Measurements from ENCODE around the gene S100A5. TPM values are rescaled to one million over a fixed set of nuclear protein-coding genes. Genes with fewer than 3 reads are reported as not detected.

Gene S100A5
- total RNA-seq, 1 experiment from 2014 or later: 6.0 TPM

- peak overlapping the region; percentile 52 for H3K9ac ChIP-seq (ENCODE audit: low read length)
- BruUV-seq (replicated peaks): no TSS peak
- no peaks in the 10 kb centered on the region for H3K9me3 ChIP-seq (ENCODE audit: control insufficient read depth in 1 of 2, insufficient read depth in 1 of 2, low read depth in 1 of 2, low read length in 2 of 2)
- H3K79me2 ChIP-seq (ENCODE audit: insufficient read depth, low read length): peaks cover 18% of the 10 kb centered on the region
- ChIA-PET POLR2A (interaction anchor here (0.9 to 7.4 kb wide), 6 partner anchors 13 to 89 kb away, joined by 3 to 78 read pairs (median 6); partner anchors contain the start of genes S100A13 and S100A3), RAD21 (ENCODE audit: low non-redundant PET in 1 of 2, low total read pairs in 2 of 2, uncharacterized antibody in 2 of 2, unreplicated experiment in 2 of 2) (interaction anchor here (0.5 to 0.7 kb wide), 2 partner anchors 22 to 95 kb away, joined by 3 to 4 read pairs; no protein-coding TSS in a partner anchor), CTCF (interaction anchor here (1.0 to 3.2 kb wide), 4 partner anchors 14 to 32 kb away, joined by 3 to 9 read pairs (median 4); partner anchors contain the start of gene S100A2)
- TF ChIP-seq EZH2 (IDR thresholded peaks at IDR 0.05) (no peak), RAD21 (IDR thresholded peaks at IDR 0.05; ENCODE audit: low read depth) (no peak), POLR2AphosphoS5 (IDR thresholded peaks at IDR 0.05; ENCODE audit: low read depth, low read length) (peak; percentile 46), CEBPB (IDR thresholded peaks at IDR 0.05; ENCODE audit: low read depth) (no peak), ZFX (IDR thresholded peaks at IDR 0.05) (peak; percentile 17; the same call in 1 of the 2 replicates), CTCF (IDR thresholded peaks at IDR 0.05 in 2 of 3, conservative IDR thresholded peaks at IDR 0.05 in 1 of 3; ENCODE audit: borderline replicate concordance in 1 of 3, insufficient read depth in 1 of 3, low read depth in 2 of 3, low read length in 2 of 3) (peak in 1 of 3 experiments; percentile 20; a peak in 1 of 6 replicates)
- peaks cover 0 to 5% of the 10 kb centered on the region in 2 experiments; a peak in 1 of 4 replicates for H3K36me3 ChIP-seq (ENCODE audit: control insufficient read depth in 1 of 2, insufficient read depth in 2 of 2, low read length in 2 of 2)
- H4K20me1 ChIP-seq (ENCODE audit: insufficient read depth): no peaks in the 10 kb centered on the region
- H2AFZ ChIP-seq (ENCODE audit: low read depth, low read length, poor library complexity, severe bottlenecking): no peak overlapping the region
- no peaks in the 10 kb centered on the region for H3K9me2 ChIP-seq (ENCODE audit: insufficient read depth)
- DNase-seq (ENCODE audit: low read depth, low spot score) (no peak), ATAC-seq (peak; percentile 30)
- intact Hi-C loops (cut with micrococcal nuclease): no loop called here
- H3K4me3 ChIP-seq (replicated peaks in 1 of 2; ENCODE audit: low read depth in 1 of 2, low read length in 2 of 2): no peak overlapping the region
- no peaks in the 10 kb centered on the region for H3K27me3 ChIP-seq (ENCODE audit: insufficient read depth, low read length)
- peak overlapping the region; percentile 66 for H3K4me2 ChIP-seq (ENCODE audit: low read length)
- peak overlapping the region; percentile 94 for H3K27ac ChIP-seq (ENCODE audit: low read depth, low read length)
- H3K4me1 ChIP-seq (ENCODE audit: control insufficient read depth in 1 of 2, insufficient read depth in 2 of 2, low read length in 2 of 2): peaks cover 77 to 92% of the 10 kb centered on the region in 2 experiments
These were observed 2.4 kb downstream of the S100A5 start for GRCh38 chr1:153538315-153538821.

GRCh38 chr1:153537376-153537730 lies 3.4 kb downstream of the S100A5 start:
- RAD21 ChIA-PET (ENCODE audit: low non-redundant PET in 1 of 2, low total read pairs in 2 of 2, uncharacterized antibody in 2 of 2, unreplicated experiment in 2 of 2): no interaction called here
- intact Hi-C loops (cut with micrococcal nuclease): no loop called here
- Histone ChIP-seq H3K9me3 (ENCODE audit: control insufficient read depth in 1 of 2, insufficient read depth in 1 of 2, low read depth in 1 of 2, low read length in 2 of 2) (no peaks in the 10 kb centered on the region), H4K20me1 (ENCODE audit: insufficient read depth) (no peaks in the 10 kb centered on the region), H3K36me3 (ENCODE audit: control insufficient read depth in 1 of 2, insufficient read depth in 2 of 2, low read length in 2 of 2) (peaks cover 0 to 5% of the 10 kb centered on the region in 2 experiments; a peak in 1 of 4 replicates), H3K4me2 (ENCODE audit: low read length) (peak overlapping the region; percentile 99), H3K9me2 (ENCODE audit: insufficient read depth) (no peaks in the 10 kb centered on the region), H3K4me1 (ENCODE audit: control insufficient read depth in 1 of 2, insufficient read depth in 2 of 2, low read length in 2 of 2) (peaks cover 76 to 92% of the 10 kb centered on the region in 2 experiments), H3K79me2 (ENCODE audit: insufficient read depth, low read length) (peaks cover 18% of the 10 kb centered on the region), H3K27ac (ENCODE audit: low read depth, low read length) (peak overlapping the region; percentile 94), H3K9ac (ENCODE audit: low read length) (peak overlapping the region; percentile 88; the same call in 1 of the 2 replicates), H2AFZ (ENCODE audit: low read depth, low read length, poor library complexity, severe bottlenecking) (no peak overlapping the region), H3K4me3 (replicated peaks in 1 of 2; ENCODE audit: low read depth in 1 of 2, low read length in 2 of 2) (no peak overlapping the region), H3K27me3 (ENCODE audit: insufficient read depth, low read length) (no peaks in the 10 kb centered on the region)
- no peak for ATAC-seq
- TF ChIP-seq ZNF274 (IDR thresholded peaks at IDR 0.05; ENCODE audit: low read depth, low read length): no peak
- no peak for TF ChIP-seq SP1 (IDR thresholded peaks at IDR 0.05; ENCODE audit: low read depth)
- no peak for TF ChIP-seq ZBTB33 (IDR thresholded peaks at IDR 0.05; ENCODE audit: extremely low read depth, insufficient replicate concordance, low read length)
- no peak for TF ChIP-seq SRF (IDR thresholded peaks at IDR 0.05; ENCODE audit: low read depth)
- TF ChIP-seq FOSL1 (IDR thresholded peaks at IDR 0.05; ENCODE audit: low read depth): no peak
- no peak for TF ChIP-seq EZH2 (IDR thresholded peaks at IDR 0.05)
- TF ChIP-seq ATF3 (IDR thresholded peaks at IDR 0.05): no peak
- CTCF ChIA-PET: interaction anchor here (1.1 to 1.2 kb wide), 2 partner anchors 31 to 33 kb away, joined by 4 to 6 read pairs; no protein-coding TSS in a partner anchor
- no TSS peak for BruUV-seq (replicated peaks)
- POLR2A ChIA-PET: interaction anchor here (2.1 to 7.4 kb wide), 2 partner anchors 14 to 29 kb away, joined by 10 to 78 read pairs; partner anchors contain the start of gene S100A3
- DNase-seq (ENCODE audit: low read depth, low spot score): no peak
